HG02870 (cell line): ENCODE results near the gene GSTM3.

Experiments
- ATAC-seq: cut with Tn5 transposase; IDR thresholded peaks from one replicate; pipeline ENCODE4 v1.9.1; 2021; ENCODE audit warnings: mild to moderate bottlenecking, moderate library complexity; ENCODE audit not compliant: unreplicated experiment

Gene GSTM3

DNA sequence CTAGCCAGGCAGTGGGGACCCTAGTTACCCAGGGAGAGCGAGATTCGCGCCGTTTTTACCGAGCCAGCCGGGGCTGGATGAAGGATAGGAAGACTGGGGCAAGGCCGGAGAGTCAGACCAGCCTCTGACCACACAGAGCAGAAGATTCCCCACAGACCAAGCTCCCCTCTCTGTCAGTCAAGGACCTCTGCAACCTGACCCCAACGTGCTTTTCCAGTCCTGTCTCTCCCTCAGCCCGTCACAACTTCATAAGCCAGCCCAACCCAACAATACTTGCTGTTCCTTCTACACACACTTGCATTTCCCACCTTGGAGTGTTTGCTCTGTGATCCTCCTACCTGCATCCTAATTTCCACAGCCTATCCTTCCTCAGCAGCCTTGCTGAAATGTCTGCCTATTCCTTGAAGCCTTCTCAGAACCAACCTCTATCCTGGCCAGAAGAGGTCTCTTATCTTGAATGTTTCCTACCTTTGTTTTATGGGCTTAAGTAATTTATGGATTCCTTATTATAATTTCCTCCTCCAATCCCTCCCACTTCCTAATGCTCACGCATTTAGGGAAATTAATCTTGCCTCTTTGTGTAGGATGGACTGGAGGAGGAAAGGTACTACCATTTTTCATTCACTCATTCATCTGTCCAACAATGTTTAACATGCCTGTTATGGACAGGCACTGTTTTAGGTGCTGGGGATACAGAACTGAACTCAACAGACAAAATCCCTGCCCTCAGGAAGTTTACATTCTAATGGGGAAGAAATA, at the start of gene GSTM3:
TSS of gene GSTM3 (minus strand) at position 424 of the 759 bp plus-strand sequence. CDS start 751 bp downstream, outside the sequence.
- ATAC-seq, result peak; percentile 19

DNA sequence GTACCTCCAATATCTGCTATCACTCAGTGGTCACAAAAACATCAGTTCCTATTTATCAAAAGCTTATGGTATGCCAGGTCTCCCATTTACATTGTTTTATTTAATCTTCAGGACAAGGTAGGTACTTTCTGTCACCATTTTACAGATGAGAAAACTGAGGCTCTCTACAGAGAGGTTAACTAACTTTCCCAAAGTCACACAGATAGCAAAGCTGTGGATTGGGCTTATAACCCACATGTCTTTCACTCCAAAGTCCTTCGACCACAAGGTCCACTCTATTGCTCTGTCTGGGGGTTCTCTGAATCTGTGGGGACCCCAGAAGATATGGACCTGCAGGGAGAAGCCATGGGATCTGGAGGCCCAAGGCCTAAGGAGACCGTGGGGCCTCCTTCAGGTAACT, 49.5 kb upstream of the GSTM3 start:
- ATAC-seq, result no peak

DNA sequence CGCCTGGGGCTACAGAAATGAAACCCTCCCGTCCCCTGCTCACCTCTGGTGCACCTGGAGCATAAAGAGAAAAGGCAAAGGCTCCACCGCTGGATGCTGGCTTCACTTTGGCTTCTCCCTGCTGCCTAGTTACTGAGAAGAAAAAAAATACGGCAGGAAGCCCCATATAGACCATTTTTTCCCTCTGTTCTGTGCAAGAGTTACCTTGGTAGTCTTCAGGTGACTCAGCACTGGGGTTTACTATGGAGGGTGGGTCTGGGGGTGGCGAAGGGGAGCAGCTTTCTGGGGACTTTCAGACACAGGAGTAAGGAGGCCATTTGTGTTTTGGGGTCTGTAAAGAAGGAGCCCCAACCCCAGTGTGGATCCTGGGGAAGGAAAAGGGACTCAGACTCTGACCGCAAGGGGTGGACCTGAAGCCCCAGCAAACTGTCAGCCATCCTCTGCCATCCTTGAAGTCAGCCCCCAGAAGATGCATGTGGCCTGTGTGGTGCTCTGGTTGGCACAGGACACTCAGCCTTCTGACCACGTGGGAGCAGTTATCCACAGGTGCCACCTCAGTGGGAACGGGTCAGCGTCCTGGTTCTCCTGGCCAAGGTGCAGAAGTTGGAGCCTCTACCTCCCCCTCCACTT, 48.8 kb upstream of the GSTM3 start:
- ATAC-seq, result no peak

DNA sequence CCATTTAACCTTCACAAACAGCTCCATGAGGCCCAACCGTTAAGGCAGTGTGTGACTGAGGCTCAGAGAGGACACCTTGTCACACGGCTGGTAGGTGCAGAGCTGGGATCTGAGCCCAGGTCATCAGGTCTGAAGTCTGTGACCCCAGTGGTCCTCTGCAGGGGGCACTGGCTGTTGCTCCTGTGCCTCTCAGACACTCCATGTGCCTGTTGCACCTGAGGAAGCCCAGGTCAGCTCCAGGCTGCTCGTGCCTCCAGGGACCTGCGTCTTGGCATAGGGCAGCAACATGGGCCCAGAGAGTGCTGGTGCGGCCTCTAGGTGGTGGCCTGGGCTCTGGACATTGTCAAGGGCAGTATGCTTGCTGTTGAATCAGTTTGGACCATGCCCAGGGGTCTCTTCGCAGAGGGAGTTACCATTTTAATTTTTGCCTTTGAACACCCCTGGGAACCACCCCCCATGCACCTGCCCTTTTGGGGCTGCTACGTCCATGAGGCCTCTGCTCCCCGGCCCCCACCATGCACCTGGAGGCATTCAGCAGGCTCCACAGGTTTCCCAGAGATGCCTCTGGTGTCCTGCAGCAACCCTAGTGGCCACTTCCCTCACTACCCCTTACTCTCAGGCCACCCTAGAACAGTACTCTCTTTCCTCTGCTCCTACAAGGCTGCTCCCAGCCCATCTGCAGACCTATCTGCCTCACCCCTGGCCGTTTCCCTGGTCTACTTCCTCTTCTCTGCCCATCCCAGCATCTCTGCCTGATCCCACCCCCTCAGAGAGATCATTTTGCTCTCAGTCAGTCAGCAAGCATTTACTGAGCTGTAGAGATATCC, 48.1 kb upstream of the GSTM3 start:
- ATAC-seq, result no peak

DNA sequence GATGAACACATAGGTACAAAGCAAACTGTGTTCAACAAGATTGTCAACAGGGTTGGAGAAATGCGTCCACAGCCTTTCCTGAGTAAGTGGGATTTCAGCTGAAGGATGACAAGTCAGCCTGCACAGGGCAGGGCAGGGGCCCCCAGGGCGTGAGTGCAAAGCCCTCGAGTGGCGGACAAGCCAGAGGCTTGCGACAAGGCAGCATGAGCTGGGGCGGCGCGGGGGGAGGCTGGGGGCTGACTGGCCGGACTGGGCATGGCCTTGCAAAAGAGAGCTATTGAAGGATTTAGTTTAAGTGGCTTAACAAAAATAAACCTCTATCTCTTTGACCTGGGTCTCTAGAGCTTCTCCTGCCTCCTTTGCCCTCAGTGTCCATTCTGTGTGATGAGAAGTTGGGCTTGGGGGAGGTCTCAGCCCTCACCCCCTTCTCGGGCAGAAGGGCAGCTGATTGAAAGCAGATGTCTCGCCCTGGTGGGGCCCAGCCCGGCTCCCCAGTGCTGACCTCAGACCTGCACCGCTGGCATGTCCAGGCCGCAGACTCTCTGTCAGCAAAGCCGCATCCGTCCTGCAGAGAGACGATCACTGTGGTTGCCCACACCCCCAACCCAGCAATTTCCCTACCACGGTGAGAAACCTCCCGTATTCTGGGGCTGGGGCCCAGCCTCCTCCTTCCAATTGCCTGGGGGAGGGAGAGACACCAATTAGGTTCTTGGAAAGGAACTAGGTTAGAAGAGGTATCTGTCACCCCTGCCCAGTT, 47.2 kb upstream of the GSTM3 start:
- no peak for ATAC-seq

DNA sequence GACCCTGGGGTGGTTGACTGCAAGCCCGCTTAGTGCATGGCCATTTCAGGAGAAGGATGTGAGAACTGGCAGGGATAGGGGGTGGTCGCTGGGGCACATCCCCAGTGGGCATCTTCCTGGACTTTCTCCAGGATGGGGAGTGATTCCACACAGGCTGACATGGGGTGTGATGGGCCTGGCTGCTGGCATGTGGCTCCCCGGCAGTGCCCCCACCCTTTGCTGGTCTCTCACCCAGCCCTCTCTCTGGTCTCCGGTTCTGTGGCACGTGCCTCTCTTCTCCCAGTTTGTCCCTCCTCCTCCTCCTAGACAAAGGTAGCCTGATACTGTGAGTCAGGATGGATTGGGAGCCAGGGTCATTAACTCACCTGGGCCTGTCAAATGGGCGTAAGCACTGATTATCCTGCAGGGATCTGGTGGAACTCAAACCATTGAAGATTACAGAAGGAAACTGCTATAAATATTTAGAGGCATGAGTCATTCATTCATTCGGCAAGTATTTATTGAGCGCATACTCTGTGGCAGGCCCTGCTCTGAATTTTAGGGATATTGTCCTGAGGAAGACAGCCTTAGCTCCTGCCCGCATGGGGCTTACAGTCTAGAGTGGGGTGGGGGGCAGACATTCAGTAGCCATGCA, 46.5 kb upstream of the GSTM3 start:
- ATAC-seq, result no peak

DNA sequence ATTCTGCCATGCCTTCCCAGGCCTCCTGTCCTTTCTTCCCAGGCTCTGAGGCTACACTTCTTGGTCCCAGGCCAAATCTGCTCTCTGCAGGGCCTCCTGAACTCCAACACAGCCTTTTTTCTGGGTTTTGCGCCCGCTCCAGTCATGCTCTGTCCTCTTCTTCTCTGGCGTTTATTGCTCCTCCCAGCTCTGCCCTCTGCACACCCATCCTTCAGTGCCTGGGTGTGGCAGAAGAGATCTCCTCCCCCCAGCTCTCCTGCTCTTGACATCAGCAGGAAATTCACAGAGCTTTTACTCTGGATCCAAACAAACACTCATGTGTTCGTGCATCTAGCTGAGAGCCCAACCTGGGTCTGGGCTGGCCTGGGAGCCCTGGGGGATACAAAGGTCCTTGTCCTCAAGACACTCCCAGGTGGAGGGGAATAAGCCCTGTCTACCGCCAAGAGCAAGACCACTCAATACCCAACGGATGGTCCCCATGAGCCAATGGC, 45.7 kb upstream of the GSTM3 start:
- ATAC-seq, result no peak

DNA sequence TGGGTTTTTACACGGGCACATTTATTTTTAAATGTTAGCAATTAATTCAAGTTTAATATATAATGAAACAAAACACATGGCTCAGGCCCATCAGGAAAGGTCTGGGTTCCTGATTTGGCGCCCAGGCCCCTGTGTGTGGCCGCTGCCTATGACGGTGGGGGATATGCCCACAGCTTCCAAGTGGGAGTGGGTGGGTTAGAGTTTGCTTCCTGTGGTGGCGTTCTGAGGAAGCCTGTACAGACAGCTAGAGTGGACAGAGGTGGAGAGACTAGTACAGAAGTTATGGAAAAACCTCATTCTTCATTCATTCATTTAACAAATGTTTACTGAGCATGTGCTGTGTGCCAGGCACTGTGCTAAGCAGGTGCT, 45.3 kb upstream of the GSTM3 start:
- no peak for ATAC-seq

DNA sequence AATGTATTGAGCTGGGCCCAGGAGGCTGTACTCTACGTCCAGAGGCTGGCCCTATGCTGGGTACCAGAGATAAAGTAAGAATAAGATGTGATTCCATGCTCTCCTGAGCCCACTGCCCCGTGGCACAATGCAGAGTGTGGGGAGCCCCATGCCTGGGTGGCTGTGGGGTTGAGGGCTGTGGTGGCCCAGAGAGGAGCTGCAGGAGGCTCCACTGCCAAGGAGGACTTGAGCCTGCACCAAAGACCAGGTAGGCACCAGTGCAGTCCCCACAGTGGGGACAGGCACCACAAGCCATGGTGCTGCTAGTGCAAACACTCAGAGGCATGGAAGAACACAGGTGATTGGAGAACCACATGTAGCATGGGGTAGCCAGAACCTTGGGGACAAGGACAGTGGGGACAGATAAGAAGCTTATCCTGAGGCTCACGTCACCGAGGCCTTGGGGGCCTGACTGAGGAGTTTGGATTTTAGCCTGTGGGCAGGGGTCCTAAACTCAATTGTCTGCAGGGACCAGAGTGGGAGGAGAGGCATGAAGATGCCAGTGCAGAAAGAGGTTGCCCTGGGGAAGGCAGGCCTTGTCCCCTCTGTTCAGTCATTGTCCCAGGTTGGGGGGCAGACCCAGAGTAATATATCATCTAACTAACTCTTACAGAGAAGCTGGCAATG, 44.7 kb upstream of the GSTM3 start:
- no peak for ATAC-seq

DNA sequence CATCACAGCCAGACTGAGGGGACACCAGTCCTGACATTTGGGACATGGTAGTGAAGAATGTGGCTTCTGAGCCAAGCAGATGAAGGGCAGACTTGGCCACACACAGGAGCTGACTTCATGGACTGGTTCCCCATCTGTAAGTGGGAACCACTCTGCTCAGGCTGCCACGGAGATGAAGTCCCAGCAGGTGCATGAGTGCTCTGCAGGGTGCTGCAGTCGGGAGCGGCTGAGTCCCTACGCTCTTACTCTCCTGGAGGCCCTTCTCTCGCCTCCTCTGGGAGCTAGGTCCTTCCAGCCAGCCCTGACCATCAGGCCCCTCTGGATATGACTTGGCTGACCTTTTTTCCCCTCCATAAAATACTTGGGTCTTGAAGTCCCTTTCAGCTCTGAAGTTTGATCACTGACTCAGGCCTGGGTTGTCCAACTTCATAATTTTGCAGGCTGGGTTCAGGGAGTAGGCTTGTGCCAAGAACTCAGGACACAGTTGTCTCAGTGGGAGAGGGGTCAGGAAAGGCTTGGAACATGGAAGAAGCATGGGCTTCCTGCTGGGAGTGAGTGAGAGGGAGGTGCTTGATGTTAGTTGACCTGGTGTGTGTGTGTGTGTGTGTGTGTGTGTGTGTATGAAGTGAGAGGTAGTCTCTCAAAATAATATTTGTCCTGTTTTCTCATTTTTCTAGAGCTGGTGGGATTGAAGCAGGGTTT, 43.9 kb upstream of the GSTM3 start:
- ATAC-seq, result no peak

DNA sequence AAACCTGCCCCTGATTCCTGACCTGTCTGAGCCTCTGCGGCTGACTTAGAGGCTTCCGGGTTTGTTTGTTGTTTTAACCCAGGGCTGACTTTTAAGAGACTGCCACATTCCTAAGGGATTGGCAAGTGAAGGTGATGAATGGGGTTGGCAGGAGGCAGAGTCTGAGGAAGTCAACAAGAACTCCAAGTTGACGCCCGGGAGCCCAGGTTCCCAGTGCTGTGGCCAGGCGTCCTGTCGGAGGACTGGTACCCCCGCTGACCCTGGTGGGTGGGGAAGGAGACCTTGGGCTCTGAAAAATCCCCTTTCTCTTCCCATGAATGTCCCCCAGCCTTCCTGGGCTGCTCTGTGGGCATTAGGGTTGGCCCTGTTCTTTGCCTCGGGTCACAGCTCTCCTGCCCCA, 42.6 kb upstream of the GSTM3 start:
- ATAC-seq, result no peak

DNA sequence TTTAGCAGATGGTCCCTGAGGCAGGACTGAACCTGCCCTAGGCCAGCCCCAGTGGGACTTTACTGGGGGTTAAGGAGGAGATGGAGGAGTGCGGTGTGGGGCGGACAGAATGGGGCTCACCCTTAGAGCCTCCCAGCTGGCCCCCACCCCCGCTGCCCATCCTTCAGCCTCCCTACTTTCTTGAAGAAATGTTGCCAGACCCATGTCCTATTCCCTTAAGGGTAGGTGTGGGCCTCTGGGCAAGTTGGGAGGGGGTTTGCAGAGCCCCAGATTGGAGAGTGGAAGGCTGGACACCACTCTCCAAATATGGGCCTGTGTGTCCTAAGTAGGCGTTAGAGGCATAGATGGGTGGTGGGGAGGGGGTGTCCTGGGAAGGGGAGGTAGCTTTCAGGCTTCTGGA, 42.1 kb upstream of the GSTM3 start:
- no peak for ATAC-seq

DNA sequence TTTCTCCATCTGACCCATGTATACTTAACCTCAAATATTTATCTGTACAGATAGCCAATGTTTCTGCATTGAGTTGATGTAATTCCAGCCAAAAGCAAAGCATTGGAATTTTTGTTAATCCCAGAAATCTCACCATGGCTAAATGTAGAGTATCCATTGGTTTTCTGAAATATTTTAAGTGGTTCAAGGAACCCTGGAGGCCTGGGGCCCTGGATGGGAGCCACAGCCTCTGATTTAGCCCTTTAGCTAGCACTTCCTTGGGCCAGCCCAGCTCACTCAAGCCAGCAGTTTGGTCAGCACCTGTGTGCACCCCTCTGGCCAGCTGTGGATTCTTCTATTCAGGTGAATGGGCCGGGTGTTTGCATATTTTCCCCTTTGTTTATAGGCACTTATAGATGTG, 41.7 kb upstream of the GSTM3 start:
- ATAC-seq, result no peak

DNA sequence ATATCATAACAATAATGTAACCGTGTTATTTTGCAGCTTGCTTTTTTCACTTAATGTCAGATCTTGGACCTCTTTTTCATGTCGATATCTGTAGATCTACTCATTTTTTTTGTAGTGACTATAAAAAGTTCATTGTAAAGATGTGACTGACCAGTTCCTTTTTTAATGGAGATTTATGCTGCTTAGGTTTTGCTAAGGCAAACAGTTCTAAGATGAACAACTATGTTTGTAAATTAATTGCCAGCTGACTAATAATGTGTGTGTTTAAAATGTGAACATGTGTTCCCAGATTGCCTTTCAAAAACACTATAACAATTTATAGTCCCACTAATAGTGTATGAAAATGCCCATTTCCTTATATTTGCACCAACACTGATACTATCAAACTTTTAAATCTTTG, 41.0 kb upstream of the GSTM3 start:
- ATAC-seq, result no peak

DNA sequence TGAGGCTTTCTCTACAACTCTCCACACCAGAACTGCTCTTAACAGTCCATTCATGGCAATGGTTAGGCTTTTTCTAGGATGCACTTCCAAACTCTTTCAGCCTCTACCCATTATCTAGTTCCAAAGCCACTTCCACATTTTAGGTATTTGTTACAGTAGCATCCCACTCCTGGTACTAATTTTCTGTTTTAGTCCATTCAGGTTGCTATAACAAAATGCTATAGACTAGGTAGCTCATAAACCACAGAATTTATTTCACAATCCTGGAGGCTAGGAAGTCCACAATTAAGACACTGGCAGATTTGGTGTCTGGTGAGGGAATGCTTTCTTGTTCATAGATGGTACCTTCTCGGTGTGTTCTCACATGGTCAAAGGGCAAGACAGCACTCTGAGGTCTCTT, 40.1 kb upstream of the GSTM3 start:
- no peak for ATAC-seq

DNA sequence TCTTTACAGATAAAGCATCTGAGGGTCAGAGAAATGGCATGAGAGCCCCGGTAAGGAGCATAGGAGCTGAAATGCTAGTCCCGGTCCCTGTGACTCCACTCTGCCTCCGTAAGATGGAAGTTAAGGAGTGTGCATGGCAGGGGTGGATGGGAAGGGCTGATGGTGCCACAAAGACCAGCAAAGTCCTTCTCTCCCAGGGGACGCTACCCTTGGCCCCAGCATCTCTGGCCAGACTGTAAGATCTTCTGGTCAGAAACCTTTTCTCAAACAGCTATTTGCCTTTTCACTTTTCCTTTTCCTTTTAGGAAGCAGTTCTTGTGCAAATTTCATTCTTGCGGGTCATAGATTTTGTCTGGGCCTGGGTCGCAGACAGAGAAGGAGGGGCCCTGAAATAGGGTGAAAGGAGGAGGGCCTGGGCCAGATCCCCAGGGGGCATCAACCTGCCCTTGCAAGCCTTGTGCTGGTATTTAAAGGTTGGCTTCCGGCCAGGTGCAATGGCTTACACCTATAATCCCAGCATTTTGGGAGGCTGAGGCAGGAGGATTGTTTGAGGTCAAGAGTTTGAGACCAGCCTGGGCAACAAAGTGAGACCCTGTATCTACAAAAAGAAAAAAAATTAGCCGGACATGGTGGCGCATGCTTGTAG, 37.3 kb upstream of the GSTM3 start:
- ATAC-seq, result no peak

DNA sequence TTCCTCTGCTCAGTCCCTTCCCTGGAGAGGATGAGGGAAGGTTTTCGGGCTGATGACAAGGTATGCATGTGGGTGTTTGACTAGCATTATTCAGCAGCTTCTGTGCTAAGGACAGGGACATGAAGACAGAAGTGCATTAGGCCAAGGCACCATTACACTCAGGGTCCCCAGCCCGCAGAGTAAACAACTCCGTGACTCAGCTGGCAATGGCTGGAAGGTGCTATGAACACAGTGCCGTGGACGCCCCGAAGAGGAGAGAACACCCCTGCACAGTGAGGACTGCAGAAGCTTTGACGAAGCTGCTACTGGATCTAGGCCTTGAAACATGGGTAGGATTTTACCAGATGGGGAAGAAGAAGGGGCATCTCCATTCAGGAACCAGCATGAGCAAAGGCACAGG, 36.6 kb upstream of the GSTM3 start:
- no peak for ATAC-seq

DNA sequence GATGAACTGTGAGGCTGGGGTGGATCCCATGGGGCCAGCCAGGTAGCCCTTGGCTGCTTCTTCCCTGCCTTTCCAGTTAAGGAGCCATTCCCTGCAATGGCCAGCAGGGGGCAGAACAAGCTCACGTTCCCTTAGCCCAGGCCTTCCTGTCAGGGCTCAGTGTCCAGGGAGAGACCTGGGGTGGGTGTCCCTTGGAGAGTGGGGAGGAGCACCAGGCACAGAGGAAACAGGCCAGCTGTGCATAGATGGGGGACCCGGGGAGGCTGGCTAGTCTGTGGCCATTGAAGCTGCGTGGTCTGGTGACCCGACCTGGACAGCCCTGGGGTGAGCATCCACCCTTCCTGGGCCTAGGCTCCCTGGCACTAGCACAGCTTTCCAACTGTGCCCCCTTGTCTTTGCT, 36.1 kb upstream of the GSTM3 start:
- peak; percentile 58 for ATAC-seq
